Brain microvascular endothelial cell (primary cell): ENCODE data around the gene PGGHG.
"Not testable (repeated sequence)": the region's sequence is repeated elsewhere in the genome, so short reads cannot be mapped to it uniquely, and the experiment has no call there.

Experiments
- DNase-seq: peaks from one replicate; pipeline ENCODE4 v3.0.0-alpha.2; 2020
- H3K27ac ChIP-seq: fragments of 250-450 bp; sonication (Bioruptor Pico); 2 replicates; pipeline ENCODE4 v1.5.1; 2020; ENCODE audit warnings: mild to moderate bottlenecking, moderate library complexity
- H3K27me3 ChIP-seq: fragments of 250-450 bp; sonication (Bioruptor Pico); replicated peaks from 2 replicates; pipeline ENCODE4 v1.5.1; 2020; ENCODE audit warnings: mild to moderate bottlenecking
- H3K36me3 ChIP-seq: fragments of 250-450 bp; sonication (Bioruptor Pico); replicated peaks from 2 replicates; pipeline ENCODE4 v1.5.1; 2020; ENCODE audit warnings: mild to moderate bottlenecking
- H3K4me3 ChIP-seq: 2 replicates; pipeline ENCODE4 v1.5.1; 2011; ENCODE audit warnings: low read depth, mild to moderate bottlenecking, control low read depth, low read length, moderate library complexity
- in situ Hi-C: cut with HindIII; loops from 2 replicates; pipeline ENCODE4 v1.10.0; 2017; ENCODE audit warnings: low sequenced_read_pairs, low pct_ligation_motif_present
- TF ChIP-seq, protein P1 (sequence below): IDR thresholded peaks from 2 replicates; pipeline ENCODE4 v1.5.1; 2011; ENCODE audit warnings: low read depth, mild to moderate bottlenecking, moderate library complexity, low read length, control low read depth, inconsistent platforms; ENCODE audit errors: missing control alignments

The PGGHG gene

DNA sequence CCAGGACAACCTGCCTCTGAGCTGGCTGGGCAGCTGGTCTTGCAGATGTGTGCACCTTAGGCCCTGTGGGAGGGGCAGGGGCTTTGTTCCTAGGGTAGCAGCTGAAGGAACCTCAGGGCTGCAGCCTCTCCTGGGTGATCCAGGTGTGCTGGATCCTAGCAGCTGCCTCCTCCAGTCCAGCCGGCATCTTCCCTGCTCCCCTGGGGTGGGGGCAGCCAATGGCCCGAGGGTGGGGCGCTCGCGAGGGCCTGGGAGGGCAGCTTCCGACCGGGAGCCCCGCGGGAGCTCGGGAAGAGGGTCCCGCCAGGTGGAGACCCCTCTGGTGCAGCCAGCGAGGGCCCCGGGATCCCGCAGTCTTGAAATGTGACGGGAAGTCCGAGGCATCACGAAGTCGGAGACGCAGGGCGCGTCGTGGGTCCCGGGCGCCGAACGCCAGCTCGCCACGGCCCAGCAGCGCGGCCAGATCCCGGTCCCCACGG lies 26.6 kb downstream of the PGGHG start:
- Histone ChIP-seq H3K36me3 (no peaks in the 10 kb centered on the region), H3K27me3 (peaks cover 22% of the 10 kb centered on the region), H3K27ac (no peak overlapping the region), H3K4me3 (no peak overlapping the region)
- TF ChIP-seq, protein P1, sequence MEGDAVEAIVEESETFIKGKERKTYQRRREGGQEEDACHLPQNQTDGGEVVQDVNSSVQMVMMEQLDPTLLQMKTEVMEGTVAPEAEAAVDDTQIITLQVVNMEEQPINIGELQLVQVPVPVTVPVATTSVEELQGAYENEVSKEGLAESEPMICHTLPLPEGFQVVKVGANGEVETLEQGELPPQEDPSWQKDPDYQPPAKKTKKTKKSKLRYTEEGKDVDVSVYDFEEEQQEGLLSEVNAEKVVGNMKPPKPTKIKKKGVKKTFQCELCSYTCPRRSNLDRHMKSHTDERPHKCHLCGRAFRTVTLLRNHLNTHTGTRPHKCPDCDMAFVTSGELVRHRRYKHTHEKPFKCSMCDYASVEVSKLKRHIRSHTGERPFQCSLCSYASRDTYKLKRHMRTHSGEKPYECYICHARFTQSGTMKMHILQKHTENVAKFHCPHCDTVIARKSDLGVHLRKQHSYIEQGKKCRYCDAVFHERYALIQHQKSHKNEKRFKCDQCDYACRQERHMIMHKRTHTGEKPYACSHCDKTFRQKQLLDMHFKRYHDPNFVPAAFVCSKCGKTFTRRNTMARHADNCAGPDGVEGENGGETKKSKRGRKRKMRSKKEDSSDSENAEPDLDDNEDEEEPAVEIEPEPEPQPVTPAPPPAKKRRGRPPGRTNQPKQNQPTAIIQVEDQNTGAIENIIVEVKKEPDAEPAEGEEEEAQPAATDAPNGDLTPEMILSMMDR, result no peak
- in situ Hi-C loops, result no loop called here
- DNase-seq, result no peak

DNA sequence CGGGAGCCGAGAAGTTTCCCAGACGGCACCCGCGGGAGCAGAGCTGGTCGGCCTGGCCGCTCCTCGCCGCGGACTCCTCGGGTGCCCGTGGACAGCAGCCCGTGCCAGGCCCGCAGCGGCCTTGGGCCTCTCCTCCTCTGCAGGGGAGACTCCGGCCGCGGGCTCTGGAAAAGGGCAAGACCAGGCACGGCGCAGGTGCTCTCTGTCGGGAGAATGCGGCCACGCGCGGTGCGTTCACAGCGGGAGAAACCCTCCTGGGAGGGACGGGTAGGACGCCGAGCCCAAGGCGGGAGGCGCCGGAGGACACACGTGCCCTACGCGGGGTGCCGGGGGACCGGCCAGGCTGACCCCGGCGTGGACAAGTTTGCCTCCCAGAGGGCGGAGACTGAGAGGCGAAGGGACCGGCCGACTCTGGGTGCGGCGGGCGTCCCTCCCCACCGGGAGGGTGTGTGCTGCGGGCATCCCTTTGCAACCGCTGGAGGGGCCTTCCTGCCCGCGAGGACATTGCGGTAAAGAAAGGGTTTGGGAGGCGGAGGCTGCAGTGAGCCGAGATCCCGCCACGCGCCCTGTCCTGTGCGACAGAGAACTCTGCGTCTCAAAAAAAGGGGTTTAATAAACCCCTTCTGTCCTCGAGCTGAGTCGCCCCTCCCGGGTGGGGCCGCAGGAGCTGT lies 27.2 kb downstream of the PGGHG start:
- DNase-seq, result no peak
- H3K4me3 ChIP-seq, result no peak overlapping the region
- in situ Hi-C loops, result no loop called here
- peaks cover 22% of the 10 kb centered on the region for H3K27me3 ChIP-seq
- H3K36me3 ChIP-seq, result no peaks in the 10 kb centered on the region
- no peak overlapping the region for H3K27ac ChIP-seq
- TF ChIP-seq, protein P1, result no peak

GRCh38 chr11:316891-317301 lies 28.0 kb downstream of the PGGHG start:
- no peak overlapping the region for H3K27ac ChIP-seq
- no peak for DNase-seq

DNA sequence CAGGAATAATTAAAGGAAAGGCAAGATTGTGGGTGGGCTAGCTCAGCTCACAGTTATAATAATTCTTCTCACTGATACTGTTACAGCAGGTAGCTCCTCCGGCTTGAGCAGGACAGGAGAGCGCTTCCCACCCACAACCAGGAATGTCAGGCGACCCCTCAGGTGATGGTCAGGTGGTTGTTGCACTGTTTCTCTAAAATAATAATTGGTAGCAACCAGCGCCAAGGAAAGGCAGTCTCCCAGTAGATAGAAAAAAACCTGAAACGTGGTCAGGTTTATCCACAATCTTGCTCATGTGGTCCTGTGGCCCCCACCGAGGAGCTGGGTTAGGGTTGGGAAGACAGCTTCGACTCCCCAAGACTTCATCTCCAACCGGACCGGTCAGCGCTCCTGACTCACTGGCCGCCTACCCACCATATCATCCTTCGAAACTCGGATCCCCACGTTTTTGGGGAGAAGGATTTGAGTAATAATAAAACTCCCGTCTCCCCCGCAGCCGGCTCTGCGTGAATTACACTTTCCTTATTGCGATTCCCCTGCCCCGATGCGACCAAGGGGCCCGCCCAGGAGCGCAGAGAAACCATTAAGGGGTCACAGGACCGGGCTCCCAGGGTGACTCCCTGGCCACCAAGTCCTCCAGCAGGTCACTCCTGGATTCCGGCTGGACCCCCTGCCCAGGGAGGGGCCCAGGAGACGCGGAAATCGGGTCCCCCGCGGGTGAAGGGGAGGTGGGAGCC lies 28.9 kb downstream of the PGGHG start:
- H3K4me3 ChIP-seq, in situ Hi-C loops, H3K36me3 ChIP-seq, H3K27ac ChIP-seq, DNase-seq: not testable (repeated sequence)
- peaks cover 22% of the 10 kb centered on the region for H3K27me3 ChIP-seq

More at GRCh38 chr11:316891-317301, 28.0 kb downstream of the PGGHG start:
- Histone ChIP-seq H3K4me3 (no peak overlapping the region), H3K27me3 (peaks cover 22% of the 10 kb centered on the region), H3K36me3 (no peaks in the 10 kb centered on the region)
- in situ Hi-C loops, result no loop called here
- TF ChIP-seq, protein P1, result no peak

- DNase-seq, H3K27ac ChIP-seq, in situ Hi-C loops, H3K36me3 ChIP-seq: not testable (repeated sequence)
- peak overlapping the region; percentile 56 for H3K4me3 ChIP-seq
- H3K27me3 ChIP-seq, result peaks cover 22% of the 10 kb centered on the region
Observed at GRCh38 chr11:318405-319120, 29.6 kb downstream of the PGGHG start.

DNA sequence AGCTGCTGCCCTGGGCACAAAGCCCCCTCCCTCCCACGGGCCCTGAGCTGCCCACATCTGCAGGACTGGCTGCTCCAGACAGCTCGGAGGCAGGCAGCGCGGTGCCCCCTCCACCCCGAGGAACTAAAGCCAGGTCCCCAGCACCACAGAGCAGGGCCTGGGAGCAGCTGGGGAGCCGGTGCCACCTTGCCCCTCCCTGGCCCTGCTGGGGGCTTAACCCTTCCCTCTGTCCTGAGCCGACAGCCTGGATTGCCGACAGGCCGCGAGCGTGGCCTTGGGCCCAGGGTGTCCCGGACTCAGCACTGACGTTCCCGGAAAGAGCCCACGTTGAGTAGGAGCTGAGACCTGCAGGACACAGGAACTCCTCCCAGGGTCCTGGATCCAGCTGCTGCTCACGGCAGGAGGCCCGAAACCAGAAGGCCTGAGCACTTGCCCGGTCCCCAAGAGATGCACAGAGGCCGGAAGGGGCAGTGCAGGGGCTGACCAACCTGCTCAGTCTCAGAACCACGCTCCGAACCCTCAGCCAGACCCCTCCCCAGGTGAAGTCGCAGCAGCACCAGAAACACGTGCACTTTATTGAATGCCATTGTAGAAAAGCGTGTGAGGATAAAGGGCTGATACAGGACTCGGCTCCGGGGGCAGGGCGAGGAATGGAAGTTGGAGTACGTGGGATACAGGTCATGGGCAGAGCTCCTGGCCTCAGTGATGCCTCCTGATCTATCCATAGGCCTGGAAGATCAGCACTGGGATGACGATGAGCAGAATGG lies 30.4 kb downstream of the PGGHG start:
- H3K36me3 ChIP-seq, DNase-seq, in situ Hi-C loops, H3K27ac ChIP-seq: not testable (repeated sequence)
- Histone ChIP-seq H3K4me3 (peak overlapping the region; percentile 74), H3K27me3 (peaks cover 22% of the 10 kb centered on the region)

DNA sequence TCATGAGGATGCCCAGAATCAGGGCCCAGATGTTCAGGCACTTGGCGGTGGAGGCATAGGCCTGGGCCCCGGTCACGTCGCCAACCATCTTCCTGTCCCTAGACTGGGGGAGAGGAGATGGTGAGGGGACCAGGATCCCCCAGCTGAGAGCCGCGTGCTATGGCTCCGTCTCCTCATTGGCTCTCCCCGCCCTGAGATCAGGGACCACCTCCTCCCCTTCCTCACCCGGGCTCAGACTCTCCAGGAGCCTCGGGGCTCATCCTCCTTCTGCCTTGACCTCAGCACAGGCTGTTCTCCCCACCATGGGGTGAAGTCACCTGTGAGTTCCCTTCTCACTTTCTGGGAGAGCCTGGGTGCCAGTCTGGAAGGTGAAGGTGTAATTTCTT lies 31.0 kb downstream of the PGGHG start:
- Histone ChIP-seq H3K27me3 (peaks cover 22% of the 10 kb centered on the region), H3K4me3 (peak overlapping the region; percentile 74)
- H3K36me3 ChIP-seq, in situ Hi-C loops, DNase-seq, H3K27ac ChIP-seq: not testable (repeated sequence)
